Stimulated activated CD8-positive, alpha-beta memory T cell treated with anti-CD3 and anti-CD28 coated beads, Interleukin-4, amount 100 ng/mL, for 4 hours (primary cell): ENCODE data around the gene SC5D.

Source experiments
- DNase-seq, 2 donors: peaks; one replicate each; pipeline ENCODE4 v3.0.0-alpha.2; 2020; ENCODE audit warnings: low read depth in 2 of 2, low spot score in 1 of 2

SC5D gene

DNA sequence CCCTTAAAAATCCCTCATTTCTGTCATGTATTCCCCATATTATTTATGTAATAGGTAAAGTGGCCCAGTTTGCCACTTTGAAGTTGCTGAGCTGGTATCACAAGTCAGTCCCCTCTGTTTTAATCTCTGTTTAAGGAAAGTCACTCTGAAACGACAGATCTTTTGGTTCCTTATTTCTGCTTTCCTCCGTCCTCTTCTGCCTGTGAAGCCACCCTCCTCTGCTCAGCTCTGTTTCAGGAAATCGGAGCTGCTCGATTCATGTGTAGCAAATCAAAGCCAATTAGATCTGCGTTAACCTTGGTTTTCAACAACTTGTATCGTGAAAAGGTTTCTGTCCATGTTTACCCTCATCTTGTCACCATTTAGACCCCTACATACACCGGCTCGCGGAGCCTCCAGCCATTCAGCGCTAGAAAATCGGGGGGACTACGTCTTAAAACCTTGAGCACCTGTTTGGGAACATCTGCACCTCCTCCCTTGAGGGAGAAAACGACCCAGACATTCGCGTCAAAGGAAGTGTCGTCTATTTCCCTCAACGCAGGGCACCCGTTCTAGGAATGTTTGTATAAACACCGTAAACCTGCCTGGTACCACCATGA is 576 bp upstream of the SC5D start:
- DNase-seq = no peak

DNA sequence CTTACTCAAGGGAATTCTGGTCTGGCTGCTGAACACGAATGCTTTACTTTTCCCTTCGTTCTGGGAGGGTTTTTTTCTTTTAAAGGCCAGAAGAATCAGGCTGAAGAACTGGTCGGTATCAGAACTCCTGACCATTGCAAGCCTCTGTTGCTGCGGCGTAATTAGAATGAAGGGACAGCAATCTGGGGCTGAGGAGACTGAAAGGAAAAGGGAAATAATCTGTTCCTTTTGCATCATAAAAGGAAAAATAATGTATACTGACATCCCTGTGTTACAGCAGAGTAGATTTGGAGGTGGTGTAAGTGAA is 670 bp downstream of the SC5D start:
- DNase-seq = no peak

DNA sequence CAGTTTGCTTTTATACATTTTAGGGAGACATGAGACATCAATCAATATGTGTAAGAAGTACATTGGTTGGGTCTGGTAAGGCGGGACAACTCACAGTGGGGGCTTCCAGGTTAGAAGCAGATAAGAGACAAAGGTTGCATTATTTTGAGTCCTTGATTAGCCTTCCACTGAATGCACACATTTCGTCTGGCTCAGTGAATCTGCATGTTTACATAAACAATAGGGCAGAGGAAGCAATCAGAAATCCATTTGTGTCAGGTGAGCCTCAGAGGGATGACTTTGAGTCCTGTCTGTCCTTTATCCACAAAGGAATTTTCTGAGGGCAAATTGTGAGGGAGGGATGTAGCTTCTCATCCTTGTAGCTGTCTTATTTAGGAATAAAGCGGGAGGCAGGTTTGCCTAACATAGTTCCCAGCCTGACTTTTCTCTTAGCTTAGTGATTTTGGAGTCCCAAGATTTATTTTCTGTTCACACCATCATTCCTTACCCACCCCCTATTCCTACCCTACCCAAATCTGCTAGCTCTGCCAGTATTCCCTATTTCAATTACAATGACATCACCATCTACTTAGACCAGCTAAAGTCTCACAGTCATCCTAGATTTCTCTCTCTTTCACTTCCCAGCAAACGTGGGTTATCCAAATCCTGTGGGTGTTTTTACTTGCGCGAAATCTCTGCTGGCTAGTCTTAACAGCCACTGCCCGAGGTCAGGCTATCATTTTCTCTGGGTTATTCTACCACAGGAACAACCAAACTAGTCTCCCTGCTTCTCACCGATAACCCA is 2.9 kb downstream of the SC5D start:
- DNase-seq = no peak

DNA sequence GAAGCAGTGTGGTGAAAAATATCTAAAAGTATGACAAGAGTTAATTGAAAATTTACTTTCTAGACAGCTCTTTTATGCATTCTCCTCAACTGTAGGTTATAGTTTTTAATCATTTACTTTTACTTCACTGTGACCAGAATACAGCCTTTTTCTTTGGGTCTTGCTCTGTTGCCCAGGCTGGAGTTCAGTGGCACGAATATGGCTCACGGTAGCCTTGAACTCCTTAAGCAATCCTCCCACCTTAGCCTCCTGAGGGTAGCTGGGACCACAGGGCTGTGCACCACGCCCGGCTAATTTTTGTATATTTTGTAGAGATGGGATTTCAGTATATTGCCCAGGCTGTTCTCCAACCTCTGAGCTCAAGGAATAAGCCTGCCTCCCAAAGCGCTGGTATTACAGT is 5.3 kb downstream of the SC5D start:
- DNase-seq = no peak

DNA sequence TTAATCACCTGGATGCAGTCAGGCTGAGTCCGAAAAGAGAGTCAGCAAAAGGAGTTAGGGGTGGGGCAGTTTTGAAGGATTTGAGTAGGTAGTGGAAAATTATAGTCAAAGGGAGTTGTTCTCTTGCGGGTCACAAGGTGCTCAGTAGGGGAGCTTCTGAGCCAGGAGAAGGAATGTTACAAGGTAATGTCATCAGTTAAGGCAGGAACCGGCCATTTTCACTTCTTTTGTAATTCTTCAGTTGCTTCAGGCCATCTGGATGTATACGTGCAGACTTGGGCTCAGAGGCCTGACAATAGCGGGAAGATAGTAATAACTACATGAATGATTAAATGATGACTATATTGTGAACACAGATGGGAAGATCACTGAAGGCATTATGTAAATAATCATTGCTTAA is 6.2 kb downstream of the SC5D start:
- no peak for DNase-seq

DNA sequence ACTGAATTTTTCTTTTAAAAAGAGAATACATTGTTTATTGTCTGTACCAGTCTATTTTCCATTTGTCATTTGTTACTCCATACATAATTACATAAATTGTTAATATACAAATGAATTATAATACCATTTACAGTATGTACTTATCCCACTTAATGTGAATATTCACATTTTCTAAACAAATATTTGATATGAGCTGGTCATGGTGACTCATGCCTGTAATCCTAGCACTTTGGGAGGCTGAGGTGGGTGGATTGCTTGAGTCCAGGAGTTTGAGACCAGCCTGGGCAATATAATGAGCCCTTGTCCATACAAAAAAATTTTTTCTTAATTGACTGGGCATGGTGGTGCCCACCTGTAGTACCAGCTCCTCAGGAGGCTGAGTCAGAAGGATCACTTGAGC is 6.8 kb downstream of the SC5D start:
- no peak for DNase-seq

DNA sequence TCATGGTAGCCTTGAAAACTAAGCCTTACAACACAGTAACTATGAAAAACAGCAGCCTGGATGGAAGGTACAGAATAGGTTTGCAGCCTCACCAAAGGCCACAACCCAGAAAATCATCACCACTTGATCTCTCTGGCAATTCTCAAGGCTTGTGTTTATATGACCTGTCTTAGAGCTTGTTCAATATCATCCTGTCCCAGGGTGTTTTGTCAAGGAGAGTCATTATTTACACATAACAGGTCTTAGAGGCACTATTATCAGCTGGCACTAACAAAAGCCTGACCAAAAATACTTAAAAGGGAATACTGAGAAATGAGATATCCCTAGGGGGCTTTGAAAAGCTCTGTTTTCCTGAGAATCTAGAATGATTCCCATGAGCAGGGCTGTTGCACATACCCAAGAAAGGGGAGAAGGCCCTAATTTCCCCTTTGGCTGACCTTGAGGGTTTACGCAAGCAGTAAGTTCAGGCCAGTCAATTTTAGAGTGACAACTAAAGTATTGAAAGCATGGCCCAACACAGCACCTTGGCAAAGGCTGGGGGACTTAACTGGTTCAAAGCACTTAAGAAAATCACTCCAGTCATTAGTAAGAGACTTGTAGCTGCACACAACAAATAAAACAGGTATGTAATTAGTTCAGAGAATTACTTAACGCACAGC is 7.9 kb downstream of the SC5D start:
- DNase-seq = no peak

DNA sequence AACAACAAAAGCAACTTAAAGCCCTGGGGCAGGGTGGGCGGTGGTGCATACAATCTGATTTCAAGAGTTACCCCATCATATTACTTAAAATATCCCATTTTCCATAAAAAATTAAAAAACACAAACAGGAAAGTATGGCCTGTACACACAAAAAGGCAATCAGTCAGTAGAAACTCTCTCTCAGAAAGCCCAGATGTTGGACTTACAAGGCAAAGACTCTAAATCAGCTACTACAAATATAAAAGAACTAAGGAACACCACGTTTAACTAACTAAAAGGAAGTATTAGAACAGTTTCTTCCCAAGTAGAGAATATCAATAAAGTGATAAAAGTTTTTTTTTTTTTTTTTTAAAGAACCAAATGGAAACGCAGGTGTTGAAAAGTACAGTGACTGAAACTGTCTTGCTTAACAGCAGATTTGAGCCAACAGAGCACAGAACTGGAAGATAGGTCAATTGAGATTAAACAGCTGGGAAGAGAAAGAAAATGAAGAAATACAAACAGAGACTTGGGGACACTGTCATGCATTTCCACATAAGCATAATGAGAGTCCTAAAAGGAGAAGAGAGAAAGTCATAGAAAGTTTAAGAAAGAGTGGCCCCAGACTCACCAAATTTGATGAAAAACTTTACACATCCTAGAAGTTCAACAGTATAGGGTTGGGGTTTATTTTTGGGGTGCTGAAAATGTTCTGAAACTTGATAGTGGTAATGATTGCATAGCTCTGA is 8.6 kb downstream of the SC5D start:
- no peak for DNase-seq

DNA sequence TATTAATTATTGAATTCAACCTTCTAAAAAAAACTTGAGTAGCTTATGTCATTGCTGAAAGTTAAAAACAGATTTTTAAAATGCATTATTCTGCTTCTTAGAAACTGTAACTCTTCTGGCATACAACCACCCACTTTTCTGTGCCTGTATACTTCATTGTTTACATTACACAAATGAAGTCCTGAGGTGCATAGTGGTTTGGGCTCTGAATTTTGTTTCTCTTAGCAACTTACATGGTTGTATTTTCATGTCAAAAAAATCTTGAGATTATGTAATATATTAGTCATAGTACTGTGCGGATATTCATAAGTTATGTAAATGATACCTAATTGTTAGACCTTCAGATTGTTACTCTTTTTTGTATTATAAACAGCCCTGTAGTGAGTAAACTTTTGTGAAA is 12.2 kb downstream of the SC5D start:
- no peak for DNase-seq

DNA sequence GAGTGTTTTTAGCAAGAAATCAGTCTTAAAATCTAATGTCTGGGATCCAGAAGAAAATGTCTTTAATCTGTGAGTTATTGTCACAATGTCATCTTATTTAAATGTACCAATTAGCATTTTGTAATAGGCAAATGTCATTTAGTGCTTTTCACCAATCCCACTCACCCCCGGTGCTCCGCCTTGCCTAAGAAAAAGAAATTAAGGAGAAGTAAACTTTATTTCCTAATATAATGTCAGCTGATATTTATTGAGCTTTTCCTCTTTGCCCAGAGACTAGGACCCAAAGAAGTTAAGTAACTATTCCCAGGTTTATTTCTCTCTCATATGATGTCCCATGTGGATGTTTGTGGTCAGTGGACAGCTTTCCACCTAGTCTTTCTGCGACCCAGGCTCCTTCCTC is 16.2 kb downstream of the SC5D start:
- no peak for DNase-seq

DNA sequence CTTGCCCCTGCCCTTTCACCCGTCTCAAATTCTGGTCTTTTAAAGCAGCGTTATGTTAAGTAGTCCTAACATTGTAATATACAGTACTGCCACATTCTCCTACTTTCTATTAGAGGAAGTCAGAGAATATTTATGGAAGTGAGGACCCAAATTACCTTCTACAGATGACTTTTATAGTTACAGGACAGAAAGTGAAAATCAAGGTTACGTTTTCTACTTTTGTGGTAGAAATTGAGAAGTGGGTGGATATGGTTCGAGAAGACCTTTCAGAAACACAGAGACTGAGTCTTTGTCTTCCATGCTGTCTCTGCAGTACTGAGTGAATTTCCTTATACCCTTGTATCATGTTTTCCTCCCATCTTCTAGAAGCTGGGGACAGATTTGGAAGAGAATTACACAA is 17.1 kb downstream of the SC5D start:
- no peak for DNase-seq

DNA sequence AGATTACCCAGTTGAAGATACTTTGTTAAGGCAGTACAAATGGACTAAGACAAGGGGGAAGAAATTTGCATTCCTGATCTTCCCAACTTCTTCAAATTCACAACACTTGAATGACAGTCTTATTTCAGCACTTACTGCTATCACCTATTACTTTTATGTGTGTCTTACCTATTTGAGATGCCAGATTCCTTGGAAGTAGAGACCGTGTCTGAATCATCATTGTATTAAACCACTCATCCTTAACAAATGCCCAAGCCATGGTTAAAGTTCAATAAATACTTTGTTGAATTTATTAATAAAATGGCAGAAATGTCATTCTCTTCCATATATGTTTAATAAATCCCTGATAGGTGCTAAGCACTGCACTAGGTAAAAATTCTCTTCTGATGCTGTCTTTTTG is 18.3 kb downstream of the SC5D start:
- no peak for DNase-seq

DNA sequence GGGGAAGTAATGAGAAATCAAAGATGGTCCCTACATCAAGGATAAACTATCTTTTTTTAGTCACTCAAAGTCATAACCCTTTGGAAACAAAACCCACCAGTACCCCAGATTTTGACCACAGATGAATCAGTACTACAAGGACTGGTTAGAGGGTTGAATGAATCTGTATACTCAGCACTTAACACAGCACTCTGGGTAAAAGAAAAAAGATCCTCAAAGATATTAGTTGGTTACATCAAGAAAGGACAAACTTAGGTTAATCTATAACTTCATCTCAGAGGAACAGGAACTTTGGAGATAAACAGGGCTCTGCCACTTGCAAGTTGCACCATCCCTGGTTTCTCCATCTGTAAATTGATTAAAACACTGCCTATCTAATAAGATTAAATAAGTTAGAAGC is 18.8 kb downstream of the SC5D start:
- DNase-seq = no peak

DNA sequence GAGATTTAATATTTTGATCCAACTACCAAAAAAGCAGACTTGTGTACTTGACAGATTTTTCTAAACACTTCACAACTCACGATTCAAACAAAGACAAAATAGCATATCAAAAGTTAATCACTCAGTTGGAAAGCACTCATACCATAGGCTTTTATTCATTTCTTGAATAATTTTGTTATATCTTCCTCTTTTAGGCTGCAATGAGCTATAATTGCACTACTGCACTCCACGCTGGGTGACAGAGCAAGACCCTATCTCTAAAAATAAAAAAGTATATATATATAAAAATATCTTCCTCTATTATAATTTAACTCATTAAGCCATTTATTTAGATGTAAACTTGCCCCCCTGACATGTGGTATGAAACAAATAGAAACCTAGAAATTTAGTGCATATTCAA is 19.9 kb downstream of the SC5D start:
- DNase-seq = no peak

DNA sequence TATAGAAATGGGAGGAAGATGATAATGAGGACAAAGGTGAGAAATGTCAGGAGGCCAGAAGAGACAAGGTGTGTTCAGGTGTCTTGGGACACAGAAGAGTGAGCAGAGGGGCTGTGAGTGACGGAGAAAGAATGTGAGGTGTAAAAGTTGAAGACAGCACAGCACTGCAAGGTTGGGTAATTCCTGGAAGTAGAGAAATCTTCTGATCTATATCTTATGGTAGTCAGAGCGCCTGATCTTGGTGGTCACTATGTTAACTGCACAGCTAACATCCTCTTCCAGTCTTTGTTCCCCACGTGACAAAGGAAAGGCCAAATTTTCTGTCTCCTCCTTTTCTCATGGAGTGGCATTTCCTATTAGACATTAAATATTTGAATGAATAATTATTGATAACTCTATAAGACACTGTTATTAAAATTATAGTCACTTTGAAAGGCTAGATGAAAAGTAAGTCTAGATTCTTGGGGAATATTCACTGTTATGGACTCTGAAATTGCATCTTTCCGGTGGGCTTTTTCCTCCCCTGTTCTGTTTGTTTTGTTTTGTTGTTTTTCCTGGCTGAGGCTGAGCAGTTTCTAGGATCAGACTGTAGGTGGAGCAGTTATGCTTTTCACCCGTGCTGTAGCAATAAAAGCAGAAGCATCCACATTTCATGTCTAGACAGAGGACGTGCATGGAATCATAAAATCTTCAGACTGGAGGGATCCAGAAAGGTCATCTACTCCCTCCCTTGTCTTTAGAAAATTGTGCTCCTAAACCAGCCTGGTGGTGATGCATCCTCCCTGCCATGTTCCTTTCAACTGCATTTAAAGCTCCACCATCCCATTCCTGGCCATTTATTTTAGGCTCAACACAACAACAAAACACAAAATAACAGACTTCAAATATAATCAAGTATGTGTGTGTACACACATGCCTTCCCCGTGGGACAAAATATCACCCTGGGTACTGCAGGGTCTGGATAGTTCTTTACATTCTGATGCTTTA is 26.6 kb downstream of the SC5D start:
- DNase-seq = no peak

DNA sequence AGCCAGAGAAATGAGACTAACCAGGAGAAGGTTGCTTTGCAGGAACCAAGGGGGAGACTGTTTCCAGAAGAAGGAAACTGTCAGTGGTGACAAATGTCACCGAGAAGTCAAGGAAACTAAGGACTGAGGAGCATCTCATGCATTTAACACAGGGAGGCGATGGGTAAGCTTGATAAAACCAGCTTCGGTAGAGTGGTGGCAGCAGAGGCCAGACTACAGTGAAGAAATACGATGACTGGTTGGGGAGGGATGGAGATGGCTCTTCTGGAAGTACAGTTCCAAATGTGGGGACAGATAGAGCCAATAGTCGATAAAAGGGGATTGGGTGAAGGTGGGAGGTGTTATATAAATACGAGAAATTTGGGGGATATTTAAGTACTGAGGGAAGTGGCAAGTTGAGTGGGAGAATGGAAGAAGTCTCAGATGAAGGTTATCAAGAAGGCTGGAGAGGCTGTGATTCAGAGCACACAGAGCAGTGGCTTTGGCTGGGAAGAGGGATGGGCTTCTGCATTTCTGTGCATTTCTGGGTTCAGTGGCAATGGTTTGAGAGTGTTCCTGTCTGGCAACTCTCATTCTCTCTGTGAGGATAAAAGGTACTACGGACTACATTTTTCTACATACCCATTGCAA is 29.2 kb downstream of the SC5D start:
- no peak for DNase-seq

DNA sequence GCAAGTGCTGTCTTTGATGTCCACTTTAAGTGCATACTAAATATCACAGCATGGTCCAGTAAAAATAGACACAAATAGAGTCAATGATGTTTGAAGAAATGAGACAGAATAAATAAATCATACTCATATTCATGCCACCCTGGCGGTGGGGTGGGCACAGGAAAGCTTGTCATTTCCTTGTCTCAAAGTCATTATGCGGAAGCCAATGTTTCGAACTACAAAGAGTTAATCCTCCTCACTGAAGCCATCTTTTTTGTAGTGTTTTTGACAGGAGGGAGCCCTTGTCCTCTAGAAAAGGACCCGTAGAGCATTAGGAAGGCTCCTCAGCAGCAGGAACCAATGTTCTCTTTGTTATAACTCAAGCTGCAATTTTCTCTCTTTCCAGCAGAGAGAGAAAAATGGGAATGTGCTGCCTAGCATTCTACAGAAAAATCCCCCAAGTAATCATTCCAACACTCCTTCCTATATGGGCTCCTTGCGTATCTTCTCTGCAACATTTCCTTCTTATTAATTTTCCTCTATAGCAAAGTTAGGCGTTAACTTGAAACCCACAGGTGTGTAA is 30.6 kb downstream of the SC5D start:
- DNase-seq = no peak

DNA sequence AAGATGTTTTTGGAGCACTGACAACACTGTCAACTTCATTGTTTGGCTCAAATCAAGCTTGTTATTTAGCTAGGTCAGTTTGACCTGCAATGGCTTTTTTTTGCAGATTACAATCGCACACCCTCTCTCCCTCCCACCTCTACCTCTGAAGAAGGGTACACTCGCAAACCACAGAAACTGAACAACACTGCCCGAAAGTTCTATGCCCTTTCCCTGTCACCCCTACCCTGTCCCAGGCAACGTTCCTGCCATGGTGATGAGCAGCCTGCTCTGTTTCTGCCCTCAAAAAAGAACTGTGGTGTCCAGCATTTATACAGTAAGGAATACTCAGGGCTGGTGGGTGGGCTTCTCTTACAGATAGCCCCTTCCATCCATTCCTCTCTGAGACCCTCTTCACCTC is 33.7 kb downstream of the SC5D start:
- DNase-seq = no peak

DNA sequence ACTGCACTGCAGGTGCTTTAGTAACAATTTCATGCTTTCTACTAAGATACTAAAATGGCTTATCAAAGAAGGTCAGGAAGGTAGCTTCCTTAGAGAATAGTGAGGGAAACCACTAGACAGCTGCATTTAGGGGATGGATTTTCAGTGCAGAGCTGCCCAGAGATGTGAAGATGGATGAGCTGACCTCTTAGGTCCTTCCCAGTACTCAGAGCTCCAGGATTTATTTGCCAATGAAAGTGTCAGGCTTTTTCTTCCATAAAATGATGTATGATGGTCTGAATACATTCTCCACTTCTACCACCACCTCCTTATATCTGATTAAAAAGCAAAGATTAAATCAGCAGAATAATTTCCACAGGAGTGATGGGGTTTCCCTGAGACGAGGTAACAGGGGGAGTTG is 35.0 kb downstream of the SC5D start:
- no peak for DNase-seq
